Astrocyte of the spinal cord (primary cell): ENCODE data around the gene PGAM4.
"Not testable (repeated sequence)": the region's sequence is repeated elsewhere in the genome, so short reads cannot be mapped to it uniquely, and the experiment has no call there.

ENCODE experiments used
- DNase-seq: peaks from one replicate; pipeline ENCODE4 v3.0.0; 2011; ENCODE audit warnings: low read depth, low spot score
- H3K4me3 ChIP-seq: 2 replicates; pipeline ENCODE4 v1.5.1; 2011; ENCODE audit warnings: low read depth, mild to moderate bottlenecking, low read length, moderate library complexity
- in situ Hi-C: cut with HindIII; loops from 2 replicates; pipeline ENCODE4 v1.10.0; 2017; ENCODE audit warnings: low sequenced_read_pairs
- TF ChIP-seq, protein P1 (sequence below): IDR thresholded peaks from 2 replicates; pipeline ENCODE4 v1.5.1; 2012; ENCODE audit warnings: low read depth, mild to moderate bottlenecking, low read length, inconsistent platforms

Gene PGAM4

DNA sequence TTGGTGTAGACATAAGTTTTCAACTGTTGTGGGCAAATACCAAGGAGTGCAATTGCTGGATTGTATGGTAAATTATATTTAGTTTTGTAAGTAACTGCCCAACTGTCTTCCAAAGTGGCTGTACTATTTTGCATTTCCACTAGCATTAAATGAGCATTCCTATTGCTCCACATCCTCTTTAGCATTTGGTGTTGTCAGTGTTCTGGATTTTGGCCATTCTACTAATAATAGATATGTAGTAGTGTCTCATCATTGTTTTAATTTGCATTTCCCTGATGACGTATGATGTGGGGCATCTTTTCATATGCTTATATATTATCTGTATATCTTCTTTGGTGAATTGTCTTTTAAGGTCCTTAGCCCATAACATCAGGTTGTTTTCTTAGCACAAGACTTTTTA lies 17.3 kb downstream of the PGAM4 start:
- in situ Hi-C loops, result no loop called here
- TF ChIP-seq, protein P1, sequence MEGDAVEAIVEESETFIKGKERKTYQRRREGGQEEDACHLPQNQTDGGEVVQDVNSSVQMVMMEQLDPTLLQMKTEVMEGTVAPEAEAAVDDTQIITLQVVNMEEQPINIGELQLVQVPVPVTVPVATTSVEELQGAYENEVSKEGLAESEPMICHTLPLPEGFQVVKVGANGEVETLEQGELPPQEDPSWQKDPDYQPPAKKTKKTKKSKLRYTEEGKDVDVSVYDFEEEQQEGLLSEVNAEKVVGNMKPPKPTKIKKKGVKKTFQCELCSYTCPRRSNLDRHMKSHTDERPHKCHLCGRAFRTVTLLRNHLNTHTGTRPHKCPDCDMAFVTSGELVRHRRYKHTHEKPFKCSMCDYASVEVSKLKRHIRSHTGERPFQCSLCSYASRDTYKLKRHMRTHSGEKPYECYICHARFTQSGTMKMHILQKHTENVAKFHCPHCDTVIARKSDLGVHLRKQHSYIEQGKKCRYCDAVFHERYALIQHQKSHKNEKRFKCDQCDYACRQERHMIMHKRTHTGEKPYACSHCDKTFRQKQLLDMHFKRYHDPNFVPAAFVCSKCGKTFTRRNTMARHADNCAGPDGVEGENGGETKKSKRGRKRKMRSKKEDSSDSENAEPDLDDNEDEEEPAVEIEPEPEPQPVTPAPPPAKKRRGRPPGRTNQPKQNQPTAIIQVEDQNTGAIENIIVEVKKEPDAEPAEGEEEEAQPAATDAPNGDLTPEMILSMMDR, result no peak
- no peak for DNase-seq
- H3K4me3 ChIP-seq, result no peak overlapping the region

DNA sequence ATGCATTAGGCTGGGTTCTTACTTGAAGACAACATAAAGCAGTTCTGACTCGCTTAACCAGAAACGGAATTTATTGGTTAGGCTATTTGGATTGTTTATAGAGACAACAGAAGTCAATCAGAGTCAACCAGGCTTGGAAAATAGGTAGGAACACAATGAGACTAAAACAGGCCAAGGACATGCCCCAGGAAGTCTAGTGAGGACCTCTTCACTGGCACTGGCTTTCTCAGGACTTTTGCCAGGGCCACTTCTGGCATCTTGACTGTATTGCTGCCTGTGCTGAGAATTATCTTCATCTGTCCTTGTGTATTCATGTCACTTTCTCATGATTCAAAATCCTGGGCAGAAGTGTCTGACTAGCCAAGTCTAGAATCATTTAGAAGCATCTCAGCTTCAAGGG lies 19.6 kb downstream of the PGAM4 start:
- H3K4me3 ChIP-seq, result no peak overlapping the region
- no peak for DNase-seq
- in situ Hi-C loops, result no loop called here

GRCh38 chrX:77946571-77946970 lies 22.9 kb downstream of the PGAM4 start:
- TF ChIP-seq, protein P1, result no peak
- no peak overlapping the region for H3K4me3 ChIP-seq
- no peak for DNase-seq
- in situ Hi-C loops, result no loop called here

More for the DNA sequence above, 19.6 kb downstream of the PGAM4 start:
- TF ChIP-seq, protein P1, result no peak

GRCh38 chrX:77945910-77946545 lies 23.4 kb downstream of the PGAM4 start:
- TF ChIP-seq, protein P1, result no peak
- DNase-seq, result no peak
- in situ Hi-C loops, result no loop called here
- no peak overlapping the region for H3K4me3 ChIP-seq

DNA sequence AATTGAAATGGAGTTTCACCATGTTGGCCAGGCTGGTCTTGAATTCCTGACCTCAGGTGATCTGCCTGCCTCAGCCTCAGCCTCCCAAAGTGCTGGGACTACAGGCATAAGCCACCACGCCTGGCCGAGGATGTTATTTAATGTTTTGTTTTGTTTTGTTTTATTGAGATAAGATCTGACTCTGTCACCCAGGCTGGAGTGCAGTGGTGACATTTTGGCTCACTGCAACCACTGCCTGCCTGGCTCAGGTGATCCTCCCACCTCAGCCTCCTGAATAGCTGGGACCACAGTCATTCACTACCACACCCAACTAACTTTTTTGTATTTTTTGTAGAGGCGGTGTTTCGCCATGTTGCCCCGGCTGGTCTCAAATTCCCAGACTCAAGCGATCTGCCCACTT lies 24.4 kb downstream of the PGAM4 start:
- H3K4me3 ChIP-seq, DNase-seq, in situ Hi-C loops: not testable (repeated sequence)

DNA sequence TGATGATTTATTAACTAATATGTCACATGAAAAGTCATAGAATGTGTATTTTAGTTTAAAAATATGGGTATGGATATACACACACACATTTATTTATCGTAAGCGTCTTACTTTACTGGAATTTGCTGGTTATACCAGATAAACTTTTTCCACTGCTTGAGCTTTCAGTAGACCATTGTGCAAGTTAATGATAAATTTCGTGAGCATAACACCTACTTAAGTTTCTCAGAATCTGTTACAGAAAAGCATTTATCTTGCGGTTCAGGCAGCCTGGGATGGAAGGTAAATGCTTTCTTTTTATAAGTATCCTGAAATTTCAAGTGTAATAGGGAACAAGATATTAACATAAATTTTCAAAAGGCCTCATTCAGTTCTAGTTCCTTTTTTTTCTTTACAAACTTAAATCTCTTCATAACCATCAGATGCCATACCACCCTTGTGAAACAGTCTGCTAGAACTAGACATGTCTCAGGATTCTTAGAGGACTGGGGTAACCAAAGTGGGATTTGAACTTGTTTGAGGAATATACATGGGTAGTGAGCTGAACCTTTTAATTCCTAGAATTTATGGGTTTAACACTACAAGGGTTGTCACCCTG lies 31.3 kb downstream of the PGAM4 start:
- no peak for DNase-seq
- in situ Hi-C loops, result no loop called here
- H3K4me3 ChIP-seq, result no peak overlapping the region
- TF ChIP-seq, protein P1, result no peak

DNA sequence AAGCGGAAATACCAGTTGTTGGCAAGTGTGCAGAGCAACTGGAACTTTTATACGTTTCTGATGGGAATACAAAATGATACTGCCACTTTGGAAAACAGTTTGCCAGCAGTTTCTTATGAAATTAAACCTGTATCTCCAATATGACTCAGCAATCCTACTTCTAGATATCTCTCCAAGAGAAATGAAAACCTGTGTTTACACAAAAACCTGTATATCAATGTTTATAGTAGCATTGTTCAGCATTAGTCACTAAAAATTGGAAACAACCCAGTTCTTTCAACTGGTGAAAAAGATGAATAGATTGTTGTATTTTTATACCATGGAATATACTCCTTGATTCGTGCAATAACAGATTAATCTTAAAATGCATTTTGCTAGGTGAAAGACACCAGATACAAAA lies 32.1 kb downstream of the PGAM4 start:
- peak; percentile 50 for DNase-seq
- no peak overlapping the region for H3K4me3 ChIP-seq
- in situ Hi-C loops, result no loop called here
- TF ChIP-seq, protein P1, result no peak
